ENCODE measurements around the gene IGSF8.

Gene IGSF8

GRCh38 chr1:160047111-160047991 is 51.1 kb downstream of the IGSF8 start:
- Mint-ChIP-seq H3K36me3 (ENCODE audit: low read depth) (no peaks in the 10 kb centered on the region), H3K4me3 (peak overlapping the region; percentile 62), H3K27me3 (ENCODE audit: low read depth, poor library complexity) (peaks cover 17% of the 10 kb centered on the region), H3K27ac (no peak overlapping the region), H3K4me1 (peaks cover 35% of the 10 kb centered on the region), H3K9me3 (no peaks in the 10 kb centered on the region)
- no peak for TF ChIP-seq CTCF (IDR thresholded peaks at IDR 0.05)
- no peak for DNase-seq

- peak; percentile 62 for TF ChIP-seq CTCF (IDR thresholded peaks at IDR 0.05)
- peaks cover 17% of the 10 kb centered on the region for H3K27me3 Mint-ChIP-seq (ENCODE audit: low read depth, poor library complexity)
- H3K36me3 Mint-ChIP-seq (ENCODE audit: low read depth): no peaks in the 10 kb centered on the region
- peak overlapping the region; percentile 62 for H3K4me3 Mint-ChIP-seq
- H3K27ac Mint-ChIP-seq: no peak overlapping the region
- peaks cover 28% of the 10 kb centered on the region for H3K4me1 Mint-ChIP-seq
- peak; percentile 40 for DNase-seq
- H3K9me3 Mint-ChIP-seq: no peaks in the 10 kb centered on the region
Observed at GRCh38 chr1:160046494-160047110, 51.8 kb downstream of the IGSF8 start.

- TF ChIP-seq CTCF (IDR thresholded peaks at IDR 0.05): no peak
- Mint-ChIP-seq H3K36me3 (ENCODE audit: low read depth) (no peaks in the 10 kb centered on the region), H3K9me3 (no peaks in the 10 kb centered on the region), H3K27ac (no peak overlapping the region), H3K27me3 (ENCODE audit: low read depth, poor library complexity) (peaks cover 25% of the 10 kb centered on the region), H3K4me1 (peaks cover 26% of the 10 kb centered on the region), H3K4me3 (no peak overlapping the region)
- no peak for DNase-seq
Observed at GRCh38 chr1:160045653-160046052, 52.8 kb downstream of the IGSF8 start.

- H3K4me3 Mint-ChIP-seq: no peak overlapping the region
Observed at GRCh38 chr1:160043543-160043942, 54.9 kb downstream of the IGSF8 start.

More at GRCh38 chr1:160043543-160043942, 54.9 kb downstream of the IGSF8 start:
- no peak for DNase-seq
- no peak overlapping the region for H3K27ac Mint-ChIP-seq
- TF ChIP-seq CTCF (IDR thresholded peaks at IDR 0.05): no peak
- H3K4me1 Mint-ChIP-seq: peaks cover 23% of the 10 kb centered on the region
- no peaks in the 10 kb centered on the region for H3K9me3 Mint-ChIP-seq
- H3K36me3 Mint-ChIP-seq (ENCODE audit: low read depth): no peaks in the 10 kb centered on the region
- H3K27me3 Mint-ChIP-seq (ENCODE audit: low read depth, poor library complexity): peaks cover 24% of the 10 kb centered on the region

Data from nephron progenitor cell (in vitro differentiated cells).